VCaP (cell line): ENCODE data around the gene INTS6.

Experiments
- H3K27ac ChIP-seq: fragments of 450-650 bp; 2 replicates; pipeline ENCODE4 v1.5.1; 2017
- TF ChIP-seq, protein P1 (sequence below): fragments of 450-650 bp; conservative IDR thresholded peaks from 2 replicates; pipeline ENCODE4 v1.5.1; 2017; ENCODE audit warnings: mild to moderate bottlenecking, moderate library complexity

INTS6 gene

DNA sequence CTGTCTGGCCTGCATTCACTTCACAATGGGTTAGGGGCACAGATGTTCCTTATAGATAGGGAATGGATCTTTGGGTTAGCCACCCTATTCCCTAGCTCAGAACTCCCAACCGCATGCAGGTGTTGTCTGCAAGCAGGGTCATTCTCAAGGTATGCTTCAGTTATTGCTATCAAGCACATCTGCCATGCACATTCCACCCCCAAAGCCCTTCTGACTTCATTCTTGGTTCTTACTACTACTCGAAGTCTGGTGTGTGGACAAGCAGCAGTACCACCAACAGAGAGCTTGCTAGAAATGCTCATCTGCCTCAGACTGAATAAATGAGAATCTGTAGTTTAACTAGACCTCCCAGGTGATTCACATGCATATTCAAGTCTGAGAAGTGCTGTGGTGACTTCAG, 82.0 kb downstream of the INTS6 start:
- H3K27ac ChIP-seq, result no peak overlapping the region
- TF ChIP-seq, protein P1, sequence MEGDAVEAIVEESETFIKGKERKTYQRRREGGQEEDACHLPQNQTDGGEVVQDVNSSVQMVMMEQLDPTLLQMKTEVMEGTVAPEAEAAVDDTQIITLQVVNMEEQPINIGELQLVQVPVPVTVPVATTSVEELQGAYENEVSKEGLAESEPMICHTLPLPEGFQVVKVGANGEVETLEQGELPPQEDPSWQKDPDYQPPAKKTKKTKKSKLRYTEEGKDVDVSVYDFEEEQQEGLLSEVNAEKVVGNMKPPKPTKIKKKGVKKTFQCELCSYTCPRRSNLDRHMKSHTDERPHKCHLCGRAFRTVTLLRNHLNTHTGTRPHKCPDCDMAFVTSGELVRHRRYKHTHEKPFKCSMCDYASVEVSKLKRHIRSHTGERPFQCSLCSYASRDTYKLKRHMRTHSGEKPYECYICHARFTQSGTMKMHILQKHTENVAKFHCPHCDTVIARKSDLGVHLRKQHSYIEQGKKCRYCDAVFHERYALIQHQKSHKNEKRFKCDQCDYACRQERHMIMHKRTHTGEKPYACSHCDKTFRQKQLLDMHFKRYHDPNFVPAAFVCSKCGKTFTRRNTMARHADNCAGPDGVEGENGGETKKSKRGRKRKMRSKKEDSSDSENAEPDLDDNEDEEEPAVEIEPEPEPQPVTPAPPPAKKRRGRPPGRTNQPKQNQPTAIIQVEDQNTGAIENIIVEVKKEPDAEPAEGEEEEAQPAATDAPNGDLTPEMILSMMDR, result no peak

DNA sequence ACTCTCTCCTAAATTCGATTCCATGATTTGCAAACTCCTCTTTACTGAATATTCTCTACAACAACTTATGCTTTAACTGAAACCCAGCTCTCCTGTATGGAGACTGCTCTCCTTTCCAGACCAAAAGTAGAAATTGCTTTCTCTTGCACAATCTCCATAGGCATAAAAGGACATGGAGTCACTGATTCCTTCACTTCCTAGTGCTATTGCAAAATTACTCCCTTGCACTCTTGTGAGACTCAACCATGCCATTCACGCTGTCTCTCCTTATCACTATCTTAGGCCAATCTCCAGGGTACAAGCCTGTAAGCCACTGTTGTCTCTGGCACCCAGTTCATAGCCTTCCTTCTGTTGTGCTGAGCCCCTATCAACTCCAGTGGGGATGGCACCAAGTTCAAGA, 82.7 kb downstream of the INTS6 start:
- H3K27ac ChIP-seq, result no peak overlapping the region
- TF ChIP-seq, protein P1, result no peak

DNA sequence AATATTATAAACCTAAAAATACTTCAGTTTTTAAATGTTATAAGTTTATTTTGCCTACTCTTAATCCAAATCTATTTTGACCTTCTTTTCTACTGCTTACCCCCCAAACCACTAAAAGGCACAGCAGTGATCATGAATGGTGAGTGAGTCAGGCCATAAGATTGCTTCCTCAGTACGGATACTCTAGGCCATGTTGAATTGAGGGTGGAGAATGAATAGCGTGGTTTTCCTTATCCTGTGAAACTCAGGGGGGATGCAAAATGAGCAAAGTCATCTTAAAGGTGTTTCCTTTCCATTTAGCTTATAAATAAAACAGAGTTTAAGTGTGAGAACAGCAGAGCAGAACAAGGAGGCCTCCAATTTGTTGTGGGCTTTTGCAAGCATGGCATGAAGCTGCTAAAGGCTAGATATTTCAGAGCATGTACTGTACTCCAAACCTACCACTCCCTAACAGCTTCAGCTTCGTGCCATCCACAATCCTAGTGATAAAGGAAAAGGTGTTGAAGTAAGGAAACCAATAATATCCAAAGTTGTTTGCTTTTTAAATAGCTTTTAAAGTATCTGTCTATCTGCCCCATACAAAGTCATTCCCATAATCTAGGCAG, 88.3 kb downstream of the INTS6 start:
- TF ChIP-seq, protein P1, result no peak
- H3K27ac ChIP-seq, result no peak overlapping the region

DNA sequence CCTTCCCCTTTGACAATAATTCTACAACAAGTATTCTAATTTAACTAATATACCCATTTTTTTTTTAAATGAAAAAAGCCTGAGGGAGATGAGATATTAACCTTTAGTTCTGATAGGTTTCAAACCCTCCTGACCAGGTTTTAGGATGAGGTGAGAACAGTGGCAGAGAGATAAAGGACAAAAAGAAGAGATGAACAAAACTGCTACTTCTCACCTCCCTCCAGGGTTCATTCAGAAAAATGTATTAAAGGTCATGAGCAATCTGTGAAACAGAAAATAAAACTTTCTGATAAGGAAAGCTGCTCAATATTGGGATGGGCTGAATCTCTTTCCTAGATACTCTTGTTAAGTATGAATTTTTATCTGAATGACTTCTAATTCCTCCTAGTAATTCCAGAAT, 89.2 kb downstream of the INTS6 start:
- TF ChIP-seq, protein P1, result no peak
- H3K27ac ChIP-seq, result no peak overlapping the region

DNA sequence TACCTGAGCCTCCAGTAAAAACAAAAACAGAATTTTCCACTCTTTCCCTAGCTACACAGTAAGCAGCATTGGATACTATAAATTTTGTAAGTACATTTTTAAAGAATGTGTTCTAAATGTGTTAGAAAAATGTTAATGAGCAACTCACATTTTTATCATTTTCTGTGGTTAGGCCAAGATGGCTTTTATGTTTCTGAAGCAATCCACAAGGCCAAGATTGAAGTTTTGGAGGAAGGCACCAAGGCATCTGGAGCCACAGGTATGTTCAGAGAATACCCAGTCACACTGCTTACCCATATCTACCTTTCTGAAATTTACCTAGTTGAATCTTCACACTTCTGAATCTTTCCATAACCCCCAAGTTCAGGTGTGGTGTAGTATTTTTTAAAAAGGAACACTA, 91.7 kb downstream of the INTS6 start:
- H3K27ac ChIP-seq, result no peak overlapping the region
- TF ChIP-seq, protein P1, result no peak

DNA sequence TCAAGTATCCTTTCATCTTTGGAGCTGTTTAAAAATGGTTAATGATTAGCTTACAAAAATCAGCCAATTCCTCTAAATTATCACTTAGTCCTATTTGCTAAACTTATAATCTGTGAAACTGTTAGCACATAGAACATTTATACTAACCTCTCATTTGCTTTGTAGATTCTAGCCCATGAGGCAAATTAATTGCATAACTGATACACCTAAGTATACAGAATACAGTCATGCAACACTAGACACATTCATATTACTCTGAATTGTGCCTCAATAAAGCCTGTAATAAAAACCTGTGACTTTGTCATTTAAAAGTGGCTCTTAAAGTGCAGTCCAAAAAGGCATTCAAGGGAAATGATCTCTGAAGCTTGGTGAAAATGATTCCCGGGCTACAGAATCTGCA, 92.3 kb downstream of the INTS6 start:
- no peak overlapping the region for H3K27ac ChIP-seq
- TF ChIP-seq, protein P1, result no peak

DNA sequence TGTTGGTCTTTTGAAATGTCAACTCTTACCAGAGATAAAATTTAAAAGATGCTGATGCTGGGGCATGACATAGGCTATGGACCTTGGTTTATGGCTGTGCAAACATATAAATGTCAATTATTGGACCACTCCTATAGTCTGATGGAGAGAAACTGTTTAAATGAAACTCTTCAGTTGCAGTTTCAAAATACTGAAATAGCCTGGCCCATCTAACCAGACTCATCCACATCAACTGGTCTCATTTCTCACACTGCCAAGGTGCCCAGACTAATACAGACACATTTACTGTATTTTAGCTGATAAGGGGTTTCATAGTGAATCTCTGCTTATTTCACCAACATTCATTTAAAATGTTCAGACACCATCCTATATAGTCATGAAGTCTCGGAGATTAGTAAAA, 93.5 kb downstream of the INTS6 start:
- TF ChIP-seq, protein P1, result no peak
- no peak overlapping the region for H3K27ac ChIP-seq
